HG02798 (cell line): ENCODE data around the gene SLC66A3.
"Not testable (repeated sequence)": the region's sequence is repeated elsewhere in the genome, so short reads cannot be mapped to it uniquely, and the experiment has no call there.

Experiments used
- ATAC-seq: cut with Tn5 transposase; IDR thresholded peaks from one replicate; pipeline ENCODE4 v1.9.1; 2021; ENCODE audit warnings: mild to moderate bottlenecking; ENCODE audit not compliant: unreplicated experiment, poor library complexity

SLC66A3 gene

DNA sequence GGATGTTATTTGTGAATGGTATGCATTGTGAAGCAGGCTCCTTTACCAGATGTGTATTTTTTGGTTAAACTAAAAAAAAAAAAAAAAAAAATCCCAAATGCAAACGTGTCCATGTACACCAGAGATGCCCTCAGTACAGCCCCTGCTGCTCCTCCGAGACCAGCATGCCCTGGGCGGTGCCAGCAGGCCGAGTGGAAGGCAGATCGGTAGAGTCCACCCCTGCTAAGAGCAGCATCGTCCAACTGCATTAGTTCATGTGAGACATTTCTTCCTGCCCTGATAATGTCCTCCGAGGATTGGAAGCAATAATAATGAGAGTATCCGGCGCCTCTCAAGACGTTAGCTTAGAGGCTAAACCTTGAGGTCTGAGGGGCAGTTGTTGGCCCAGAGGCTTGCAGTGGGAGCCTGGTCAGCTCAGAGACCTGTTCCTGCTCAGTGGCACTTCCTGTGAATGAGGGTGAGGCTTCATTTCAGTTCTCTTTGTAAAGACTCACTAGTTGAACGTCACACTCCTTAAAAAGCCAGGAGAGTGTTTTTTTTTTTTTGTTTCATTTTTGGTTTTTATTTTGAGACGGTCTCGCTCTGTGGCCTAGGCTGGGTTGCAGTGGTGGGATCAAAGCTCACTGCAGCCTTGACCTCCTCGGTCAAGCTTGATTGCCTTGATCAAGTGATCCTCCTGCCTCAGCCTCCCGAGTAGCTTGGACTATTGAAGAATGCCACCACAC lies 5.6 kb downstream of the SLC66A3 start:
- peak; percentile 70 for ATAC-seq

DNA sequence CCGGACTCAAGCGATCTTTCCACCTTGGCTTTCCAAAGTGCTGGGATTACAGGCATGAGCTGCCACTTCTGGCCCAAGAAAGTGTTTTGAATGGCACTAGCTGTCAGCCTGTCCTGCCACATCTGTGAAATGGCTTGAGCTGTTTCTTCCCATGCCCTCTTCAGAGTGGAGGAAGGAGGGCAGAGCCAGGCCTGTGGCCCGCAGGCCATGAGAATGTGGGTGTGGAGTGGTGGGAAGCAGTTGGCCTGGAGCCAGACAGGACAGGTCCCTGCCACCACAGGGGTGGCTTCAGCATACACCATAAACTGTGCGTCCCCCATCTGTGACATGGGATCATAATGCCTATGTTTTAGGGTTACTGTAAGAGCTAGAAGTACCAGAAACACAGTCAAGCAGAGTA lies 6.5 kb downstream of the SLC66A3 start:
- no peak for ATAC-seq

DNA sequence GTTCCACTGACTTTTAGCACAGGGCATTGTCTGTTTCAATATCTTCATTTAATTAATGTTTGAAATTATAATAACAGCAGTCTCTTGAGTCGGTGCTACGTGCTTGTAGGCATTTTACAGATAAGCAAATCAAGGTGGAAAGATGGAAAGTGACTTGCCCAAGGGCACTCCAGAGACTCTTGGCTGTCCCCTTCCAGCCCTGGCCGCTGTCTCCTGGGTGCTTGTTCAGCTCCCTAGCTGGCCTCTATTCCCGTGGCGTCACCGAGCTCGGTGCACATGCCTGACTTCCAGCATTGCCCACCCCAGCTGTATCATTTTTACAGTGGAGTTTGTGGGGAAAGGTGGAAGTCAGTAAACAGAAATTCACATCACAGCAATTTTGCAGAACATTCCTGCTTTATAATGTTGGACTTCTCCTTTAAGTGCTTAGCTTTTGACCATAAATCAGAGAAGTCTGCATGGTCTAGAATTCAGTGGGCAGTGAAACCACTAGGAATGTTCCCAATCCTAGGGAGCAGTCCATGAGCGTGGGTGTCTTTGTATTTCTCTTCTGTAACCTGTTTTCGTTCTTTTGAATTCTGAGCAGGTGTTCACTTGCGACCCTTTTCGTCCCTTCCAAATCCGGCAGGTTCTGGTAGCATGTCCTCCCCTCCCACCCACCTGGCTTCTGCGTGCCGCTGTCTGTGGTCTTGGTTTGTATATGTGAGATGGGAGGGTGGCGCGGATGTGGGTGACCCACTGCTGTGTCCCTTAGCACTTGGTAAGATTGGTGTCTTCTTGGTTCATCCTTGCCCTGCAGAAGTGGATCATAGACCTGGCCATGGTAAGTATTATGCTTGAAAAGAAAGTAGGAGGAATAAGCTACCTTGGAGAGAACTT lies 8.4 kb downstream of the SLC66A3 start:
- ATAC-seq = no peak

DNA sequence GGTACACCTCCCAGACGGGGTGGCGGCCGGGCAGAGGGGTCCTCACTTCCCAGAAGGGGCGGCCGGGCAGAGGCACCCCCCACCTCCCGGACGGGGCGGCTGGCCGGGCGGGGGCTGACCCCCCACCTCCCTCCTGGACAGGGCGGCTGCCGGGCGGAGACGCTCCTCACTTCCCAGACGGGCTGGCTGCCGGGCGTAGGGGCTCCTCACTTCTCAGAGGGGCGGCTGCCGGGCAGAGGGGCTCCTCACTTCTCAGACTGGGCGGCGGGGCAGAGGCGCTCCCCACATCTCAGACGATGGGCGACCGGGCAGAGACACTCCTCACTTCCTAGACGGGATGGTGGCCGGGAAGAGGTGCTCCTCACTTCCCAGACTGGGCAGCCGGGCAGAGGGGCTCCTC lies 9.8 kb downstream of the SLC66A3 start:
- ATAC-seq = not testable (repeated sequence)

DNA sequence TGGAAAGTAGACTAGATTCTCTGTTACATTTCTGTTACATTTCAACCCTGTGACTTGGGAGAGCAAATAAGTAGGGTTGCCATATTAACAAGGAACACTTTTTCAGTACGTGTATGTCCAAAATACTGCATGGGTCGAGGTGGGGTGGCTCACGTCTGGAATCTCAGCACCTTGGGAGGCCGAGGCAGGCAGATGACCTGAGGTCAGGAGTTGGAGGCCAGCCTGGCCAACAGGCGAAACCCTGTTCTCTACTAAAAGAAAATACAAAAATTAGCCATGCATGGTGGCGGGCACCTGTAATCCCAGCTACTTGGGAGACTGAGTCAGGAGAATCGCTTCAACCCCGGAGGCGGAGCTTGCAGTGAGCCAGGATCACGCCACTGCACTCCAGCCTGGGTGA lies 11.2 kb downstream of the SLC66A3 start:
- ATAC-seq = no peak

DNA sequence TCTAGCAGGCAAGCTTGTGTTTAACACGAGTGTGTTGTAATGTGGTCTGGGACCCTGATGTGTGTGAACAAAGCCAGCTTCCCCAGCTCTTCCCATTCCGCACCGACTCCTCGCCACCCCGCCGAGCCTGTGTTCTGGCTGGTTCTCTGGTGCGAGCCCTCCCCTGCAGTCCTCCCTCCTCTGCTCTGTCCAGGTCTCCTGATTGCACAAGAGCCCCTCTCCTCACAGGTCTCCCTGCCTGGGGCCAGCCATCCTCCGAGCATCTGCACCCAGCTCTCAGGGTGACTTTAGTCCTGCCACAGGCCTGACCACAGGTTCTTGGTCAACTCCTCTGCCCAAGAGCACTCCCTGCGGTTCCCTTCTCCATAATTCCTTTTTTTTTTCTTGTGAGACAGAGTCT lies 13.2 kb downstream of the SLC66A3 start:
- ATAC-seq = no peak

DNA sequence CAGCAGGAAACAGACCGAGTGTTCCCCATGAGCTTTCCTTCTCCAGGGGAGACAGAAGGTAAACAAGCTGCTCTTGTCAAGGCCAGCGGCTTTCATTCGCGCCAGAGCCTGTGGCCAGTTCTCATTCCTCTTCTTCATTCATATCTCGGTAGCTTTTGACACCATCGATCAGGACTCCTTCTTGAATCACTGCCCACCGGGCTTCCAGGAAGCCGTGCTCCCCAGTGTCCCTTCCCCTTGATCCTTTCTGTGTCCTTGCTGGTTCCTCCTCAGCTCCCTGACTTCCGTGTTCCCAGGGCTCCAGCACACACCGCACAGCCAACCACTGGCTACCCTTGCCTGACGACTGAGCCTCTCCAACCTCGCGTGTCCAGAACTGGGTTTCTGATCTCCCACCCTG lies 14.1 kb downstream of the SLC66A3 start:
- ATAC-seq = no peak

DNA sequence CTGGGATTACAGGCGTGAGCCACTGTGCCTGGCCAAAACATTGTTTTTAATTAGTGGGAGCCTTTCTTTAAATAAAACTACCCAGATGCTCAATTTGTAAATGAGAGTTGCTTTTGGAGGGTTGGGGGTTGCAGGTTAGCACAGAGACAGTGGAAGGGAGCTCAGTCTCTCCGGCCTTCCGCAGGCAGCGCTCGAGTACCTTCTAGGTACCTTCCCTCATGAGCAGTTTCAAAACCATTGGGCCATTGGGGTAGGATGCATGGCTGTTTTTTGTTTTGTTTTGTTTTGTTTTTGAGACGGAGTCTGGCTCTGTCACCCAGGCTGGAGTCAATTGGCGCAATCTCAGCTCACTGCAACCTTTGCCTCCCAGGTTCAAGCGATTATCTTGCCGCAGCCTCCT lies 19.0 kb downstream of the SLC66A3 start:
- ATAC-seq = no peak

DNA sequence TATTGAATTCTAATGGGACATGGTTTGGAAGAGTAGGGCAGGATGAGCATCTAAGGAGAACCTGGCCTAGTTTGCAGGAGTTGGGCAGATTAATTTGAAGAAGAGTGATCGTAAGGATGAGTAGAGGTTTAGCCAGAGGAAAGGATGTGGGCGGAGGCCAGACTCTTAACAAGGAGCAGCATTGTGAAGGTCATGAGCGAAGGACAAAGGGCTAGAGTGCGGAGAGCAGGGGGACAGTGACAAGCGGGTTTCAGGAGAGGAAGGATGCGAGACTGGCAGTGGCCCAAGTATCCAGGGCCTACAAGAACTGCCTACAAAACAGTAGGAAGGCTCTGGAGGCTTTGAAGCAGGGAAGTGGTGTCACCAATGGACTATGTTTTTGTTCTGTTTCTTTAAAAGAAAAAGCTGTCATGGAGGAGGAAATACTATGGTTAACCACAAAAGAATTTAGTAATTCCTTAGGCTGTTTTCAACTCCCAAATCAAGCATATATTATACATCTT lies 20.1 kb downstream of the SLC66A3 start:
- no peak for ATAC-seq

DNA sequence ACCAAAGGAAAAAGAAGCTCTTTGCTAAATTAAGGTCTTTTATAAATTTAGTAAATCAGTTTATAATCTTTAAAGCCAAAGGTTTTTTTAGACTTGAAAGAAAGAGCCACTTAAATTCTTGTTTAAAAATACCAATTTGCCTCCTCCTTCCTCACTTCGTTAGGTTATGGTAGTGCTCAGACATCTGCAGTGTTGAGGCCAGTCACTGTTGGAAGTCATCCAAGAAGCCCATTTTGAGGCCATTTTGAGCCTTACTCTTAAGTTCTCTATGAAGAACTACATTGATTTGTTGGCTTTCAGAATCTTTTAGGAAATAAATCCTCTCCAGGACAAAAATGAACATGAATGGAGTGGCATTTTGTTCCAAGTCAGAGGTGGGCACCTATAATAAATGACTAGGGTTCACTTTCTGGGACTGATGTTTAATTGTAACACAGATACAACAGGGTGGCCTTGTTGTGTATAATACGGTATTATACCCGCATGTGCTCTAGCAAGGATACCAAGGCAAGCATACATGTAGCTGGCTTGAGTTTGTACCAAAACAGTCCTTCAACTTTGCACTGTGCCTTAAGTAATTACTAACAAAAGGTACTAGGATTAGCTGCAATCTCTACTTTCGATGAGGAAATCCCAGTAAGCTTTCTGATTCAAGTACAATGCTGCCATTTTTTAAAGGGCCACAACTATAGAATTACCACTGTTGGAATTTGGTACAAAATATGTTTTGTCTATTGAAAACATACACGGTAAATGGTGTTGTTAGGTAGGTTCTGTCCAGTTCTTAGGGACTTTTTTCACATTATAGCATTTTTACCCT lies 22.8 kb downstream of the SLC66A3 start:
- no peak for ATAC-seq

DNA sequence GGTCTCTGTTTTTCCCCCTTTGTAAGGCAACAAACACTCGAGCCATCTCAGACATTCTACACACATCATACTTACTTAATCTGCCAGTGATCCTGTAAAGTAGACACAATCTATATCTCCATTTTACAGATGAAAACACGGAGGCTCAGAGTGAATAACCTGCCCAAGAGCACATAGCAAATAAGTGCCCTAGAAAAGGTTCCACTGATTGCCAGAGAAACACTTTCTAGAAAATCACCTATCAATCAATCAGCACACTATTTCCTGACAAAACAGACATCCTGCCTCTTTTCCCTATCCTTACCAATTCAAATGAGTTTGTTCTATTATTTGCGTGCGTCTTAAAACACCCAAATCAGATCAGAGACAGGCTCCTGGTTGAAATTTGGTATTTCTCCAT lies 23.9 kb downstream of the SLC66A3 start:
- no peak for ATAC-seq

DNA sequence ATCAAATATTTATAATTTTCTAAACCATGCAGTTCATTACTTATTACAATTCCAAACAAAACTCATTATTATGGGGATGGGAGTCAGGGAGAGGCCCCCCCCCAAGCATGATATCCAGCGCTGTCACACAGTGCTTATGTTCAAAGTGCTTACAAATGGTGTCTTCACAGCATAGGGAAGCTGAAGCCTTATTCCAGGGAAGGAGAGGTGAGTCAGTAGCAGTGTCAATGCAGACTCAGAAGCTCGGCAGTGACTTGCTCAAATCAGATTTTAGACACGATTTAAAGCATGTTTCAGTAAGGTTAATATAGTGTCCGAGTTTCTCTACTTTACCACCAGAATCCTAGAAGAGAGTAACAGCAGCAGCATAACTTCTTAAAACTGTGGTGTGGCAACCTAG lies 24.6 kb downstream of the SLC66A3 start:
- no peak for ATAC-seq

DNA sequence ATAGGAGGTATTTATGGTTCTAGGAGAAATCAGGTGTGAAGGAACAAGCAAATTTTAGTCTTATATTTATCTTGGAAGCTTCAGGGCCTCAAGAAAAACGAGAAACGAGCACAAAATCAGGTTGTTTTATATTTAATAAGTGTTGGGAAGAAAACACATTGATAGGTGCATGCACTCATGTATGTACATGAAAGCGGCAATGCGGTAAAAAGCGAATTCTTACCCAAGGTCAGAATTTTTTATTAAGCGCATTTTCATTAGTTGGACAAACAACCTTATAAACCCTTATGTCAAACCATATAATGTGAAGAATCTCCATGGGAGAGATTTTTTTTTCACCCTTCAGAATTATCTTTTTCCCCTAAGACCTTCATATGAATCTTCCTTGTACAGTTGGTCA lies 25.4 kb downstream of the SLC66A3 start:
- ATAC-seq = no peak

DNA sequence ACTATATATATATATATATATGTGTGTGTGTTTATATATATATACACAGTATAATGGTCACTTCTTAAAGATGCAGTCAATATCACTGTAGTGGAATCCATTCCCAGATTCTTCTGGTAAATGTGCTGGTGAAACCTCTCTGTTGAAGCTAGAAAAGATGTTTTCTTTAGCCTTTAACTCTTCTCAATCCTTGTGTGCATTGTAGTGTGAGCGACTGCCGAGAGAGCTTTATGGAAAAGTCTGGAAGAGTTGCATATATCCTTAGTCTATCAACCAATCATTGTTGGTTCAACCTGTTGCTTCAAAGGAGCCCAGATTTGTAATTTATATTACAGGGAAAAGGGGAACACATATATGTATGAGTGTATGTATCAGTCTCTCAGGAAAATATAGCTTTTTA lies 27.7 kb downstream of the SLC66A3 start:
- ATAC-seq = no peak

DNA sequence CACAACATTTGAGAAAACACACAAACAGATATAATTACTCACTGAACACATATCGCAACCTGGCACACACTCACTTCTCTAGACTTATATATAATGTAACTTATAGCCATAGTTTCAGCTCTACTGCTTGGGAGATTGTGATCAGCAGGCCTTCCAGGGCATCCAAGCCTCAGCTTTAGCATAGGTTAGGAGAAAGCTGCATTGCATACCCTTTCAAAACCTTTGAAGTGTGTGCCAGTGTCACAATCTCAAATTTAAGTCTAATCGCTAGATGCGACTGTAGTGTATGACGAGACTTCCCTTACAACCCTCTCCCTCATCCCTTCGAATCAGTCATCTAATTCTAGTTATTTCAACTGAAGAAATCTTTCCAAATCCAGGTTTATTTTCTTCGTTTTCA lies 30.9 kb downstream of the SLC66A3 start:
- no peak for ATAC-seq

DNA sequence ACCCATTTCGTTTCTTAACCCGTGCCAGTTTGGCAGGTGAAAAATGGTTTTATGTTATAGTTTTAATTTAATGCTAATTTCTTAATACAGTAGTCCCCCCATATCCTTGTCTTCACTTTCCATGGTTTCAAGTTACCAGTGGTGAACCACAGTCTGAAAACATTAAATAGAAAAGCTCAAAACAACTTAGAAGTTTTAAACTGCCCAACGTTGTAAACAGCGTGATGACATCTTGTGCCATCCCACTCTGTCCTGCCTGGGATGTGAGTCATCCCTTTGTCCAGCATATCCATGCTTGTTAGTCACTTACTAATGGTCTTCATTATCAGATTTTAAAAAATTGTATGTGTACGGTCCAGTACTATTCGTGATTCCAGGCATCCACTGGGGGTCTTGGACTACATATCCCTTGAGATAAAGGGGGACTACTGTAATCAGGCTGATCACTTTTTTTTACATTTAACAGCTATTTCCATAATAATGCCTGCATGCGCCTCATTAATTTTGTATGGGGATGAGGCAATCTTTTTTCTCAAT lies 31.9 kb downstream of the SLC66A3 start:
- no peak for ATAC-seq

DNA sequence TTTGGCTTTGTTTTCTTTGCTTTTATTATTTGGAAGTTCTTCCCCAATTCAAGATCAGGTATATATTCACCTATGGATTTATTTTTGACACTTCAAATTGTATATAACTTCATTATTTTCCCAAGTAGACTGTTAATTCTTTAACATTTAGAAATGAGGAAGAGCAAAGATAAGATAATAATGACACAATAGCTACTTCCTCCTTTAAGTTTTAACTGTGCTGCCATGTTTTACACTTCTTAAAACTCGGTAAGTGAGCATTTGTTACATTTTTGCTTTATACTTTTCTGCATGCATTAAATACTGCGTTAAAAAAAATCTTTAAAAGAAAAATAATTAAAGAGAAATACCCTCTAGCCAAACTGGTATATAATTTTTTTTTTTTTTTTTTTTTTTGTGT lies 32.5 kb downstream of the SLC66A3 start:
- no peak for ATAC-seq

DNA sequence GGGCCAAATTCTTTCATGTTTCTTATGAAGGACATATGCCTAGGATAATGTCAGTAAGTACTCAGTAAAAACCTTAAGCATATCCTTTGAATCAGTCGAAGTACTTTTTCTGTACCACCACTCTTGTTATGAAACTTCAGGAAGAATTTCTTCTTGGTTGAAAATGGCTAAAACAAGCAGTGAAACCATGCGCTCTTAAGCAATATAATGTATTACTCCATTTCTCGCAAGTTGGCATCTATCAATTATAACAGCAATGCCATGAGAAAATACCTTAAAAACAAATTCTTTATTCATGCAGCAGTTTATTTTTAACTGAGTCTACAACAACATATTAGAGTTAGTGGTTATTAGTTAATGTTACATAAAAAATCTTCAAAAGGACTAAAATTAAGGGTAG lies 41.0 kb downstream of the SLC66A3 start:
- no peak for ATAC-seq

DNA sequence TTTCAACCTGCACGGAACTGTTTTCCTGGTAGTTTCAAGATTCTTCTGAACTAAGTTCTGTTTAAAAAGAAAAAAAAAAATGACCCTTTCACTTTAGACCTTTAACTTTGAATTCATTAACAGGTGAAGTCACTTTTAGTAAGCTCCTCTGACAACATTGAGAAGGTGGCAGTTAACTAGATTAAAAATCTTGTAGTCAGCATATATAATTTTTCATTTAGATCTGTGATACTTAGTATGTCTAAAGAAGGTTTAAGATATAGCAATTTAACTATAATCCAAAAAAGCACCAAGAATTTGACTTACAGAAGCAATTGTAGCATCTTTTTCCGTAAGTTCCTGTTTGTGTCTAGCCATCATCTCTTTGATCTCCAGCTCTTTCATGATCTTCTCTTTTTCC lies 45.4 kb downstream of the SLC66A3 start:
- ATAC-seq = no peak

DNA sequence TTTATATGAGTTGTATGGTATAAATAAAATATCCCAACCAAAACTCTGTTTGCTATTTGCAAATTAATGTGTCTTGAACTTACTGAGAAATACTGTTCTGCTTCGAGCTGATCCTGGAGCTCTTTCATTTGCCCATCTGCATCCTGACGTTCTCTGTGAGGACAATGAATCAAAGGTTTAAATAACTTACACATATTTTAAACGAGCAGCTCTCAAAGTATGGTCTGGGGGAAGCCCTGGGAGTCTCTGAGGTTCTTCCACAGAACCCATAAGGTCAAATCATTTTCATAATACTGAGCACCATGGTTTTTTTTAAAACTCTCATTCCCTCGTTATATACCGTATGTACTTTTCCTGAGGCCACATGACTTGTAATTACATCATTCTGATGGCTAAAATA lies 46.7 kb downstream of the SLC66A3 start:
- ATAC-seq = no peak

DNA sequence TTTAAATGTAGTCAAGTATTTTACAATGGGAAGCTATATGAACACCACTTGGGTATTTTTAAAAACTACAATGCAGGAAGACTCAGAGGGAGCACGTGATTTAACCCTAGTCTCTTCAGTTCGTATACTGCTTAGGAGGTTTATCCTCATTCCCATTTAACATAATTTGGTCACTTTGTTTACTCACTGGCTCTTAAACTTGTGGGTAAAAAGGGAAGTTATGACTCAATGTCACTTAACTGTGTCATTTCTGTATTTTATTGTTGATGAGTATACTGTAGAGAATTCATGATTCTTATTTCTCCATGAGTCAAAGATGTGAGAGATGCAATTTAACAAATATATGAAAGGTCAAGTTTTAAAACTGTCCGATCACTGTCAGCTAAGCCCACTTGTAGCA lies 48.2 kb downstream of the SLC66A3 start:
- peak; percentile 50 for ATAC-seq
